ENCODE measurements around the gene NR4A3.

- TF ChIP-seq POLR2A (IDR thresholded peaks at IDR 0.05) (no peak), CTCF (IDR thresholded peaks at IDR 0.05) (no peak)
Observed at GRCh38 chr9:99867536-99867935, 45.9 kb downstream of the NR4A3 start.

Measured in heart left ventricle (tissue), 13 donors.